ENCODE measurements around the gene CCP110. TPM values are rescaled to one million over a fixed set of nuclear protein-coding genes. Genes with fewer than 3 reads are reported as not detected.
A peak's percentile ranks its signal among the peaks of the same experiment; 100 is the strongest.

Gene CCP110
- total and polyA plus RNA-seq, 2 experiments from 2014 or later: 10.7 to 20.9 TPM

GRCh38 chr16:19523184-19523558 lies 571 bp upstream of the CCP110 start:
- Histone ChIP-seq H3K4me3 (0 out of 2 replicates have a peak overlapping the region, but pooled peaks have one; percentile 12), H3K27me3 (ENCODE audit: insufficient read depth) (no peaks in the 10 kb centered on the region), H3K4me2 (peak overlapping the region; percentile 59; the same call in 1 of the 2 replicates), H4K20me1 (replicated peaks; ENCODE audit: insufficient read depth) (peaks cover 17% of the 10 kb centered on the region), H3K79me2 (replicated peaks; ENCODE audit: insufficient read depth) (peaks cover 57% of the 10 kb centered on the region), H2AFZ (no peak overlapping the region), H3K36me3 (ENCODE audit: insufficient read depth) (peaks cover 3% of the 10 kb centered on the region; the same call in 1 of the 2 replicates), H3K4me1 (ENCODE audit: insufficient read depth) (peaks cover 30% of the 10 kb centered on the region), H3F3A (replicated peaks; ENCODE audit: low read depth) (no peaks in the 10 kb centered on the region), H3K9me2 (ENCODE audit: insufficient read depth) (no peaks in the 10 kb centered on the region), H3K27ac (ENCODE audit: low read depth) (0 out of 2 replicates have a peak overlapping the region, but pooled peaks have one; percentile 34)
- TF ChIP-seq STAT1 (IDR thresholded peaks at IDR 0.05; ENCODE audit: unreplicated experiment) (no peak), JUNB (IDR thresholded peaks at IDR 0.05; ENCODE audit: unreplicated experiment) (no peak), EZH2 (IDR thresholded peaks at IDR 0.05; ENCODE audit: low read depth, unreplicated experiment) (no peak), ZNF462 (CRISPR knock-in tag; IDR thresholded peaks at IDR 0.05) (no peak), NANOG (IDR thresholded peaks at IDR 0.05; ENCODE audit: borderline replicate concordance) (no peak)
- TF ChIP-seq, protein P1, sequence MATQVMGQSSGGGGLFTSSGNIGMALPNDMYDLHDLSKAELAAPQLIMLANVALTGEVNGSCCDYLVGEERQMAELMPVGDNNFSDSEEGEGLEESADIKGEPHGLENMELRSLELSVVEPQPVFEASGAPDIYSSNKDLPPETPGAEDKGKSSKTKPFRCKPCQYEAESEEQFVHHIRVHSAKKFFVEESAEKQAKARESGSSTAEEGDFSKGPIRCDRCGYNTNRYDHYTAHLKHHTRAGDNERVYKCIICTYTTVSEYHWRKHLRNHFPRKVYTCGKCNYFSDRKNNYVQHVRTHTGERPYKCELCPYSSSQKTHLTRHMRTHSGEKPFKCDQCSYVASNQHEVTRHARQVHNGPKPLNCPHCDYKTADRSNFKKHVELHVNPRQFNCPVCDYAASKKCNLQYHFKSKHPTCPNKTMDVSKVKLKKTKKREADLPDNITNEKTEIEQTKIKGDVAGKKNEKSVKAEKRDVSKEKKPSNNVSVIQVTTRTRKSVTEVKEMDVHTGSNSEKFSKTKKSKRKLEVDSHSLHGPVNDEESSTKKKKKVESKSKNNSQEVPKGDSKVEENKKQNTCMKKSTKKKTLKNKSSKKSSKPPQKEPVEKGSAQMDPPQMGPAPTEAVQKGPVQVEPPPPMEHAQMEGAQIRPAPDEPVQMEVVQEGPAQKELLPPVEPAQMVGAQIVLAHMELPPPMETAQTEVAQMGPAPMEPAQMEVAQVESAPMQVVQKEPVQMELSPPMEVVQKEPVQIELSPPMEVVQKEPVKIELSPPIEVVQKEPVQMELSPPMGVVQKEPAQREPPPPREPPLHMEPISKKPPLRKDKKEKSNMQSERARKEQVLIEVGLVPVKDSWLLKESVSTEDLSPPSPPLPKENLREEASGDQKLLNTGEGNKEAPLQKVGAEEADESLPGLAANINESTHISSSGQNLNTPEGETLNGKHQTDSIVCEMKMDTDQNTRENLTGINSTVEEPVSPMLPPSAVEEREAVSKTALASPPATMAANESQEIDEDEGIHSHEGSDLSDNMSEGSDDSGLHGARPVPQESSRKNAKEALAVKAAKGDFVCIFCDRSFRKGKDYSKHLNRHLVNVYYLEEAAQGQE (IDR thresholded peaks at IDR 0.05; ENCODE audit: unreplicated experiment): no peak
- TF ChIP-seq, protein P2, sequence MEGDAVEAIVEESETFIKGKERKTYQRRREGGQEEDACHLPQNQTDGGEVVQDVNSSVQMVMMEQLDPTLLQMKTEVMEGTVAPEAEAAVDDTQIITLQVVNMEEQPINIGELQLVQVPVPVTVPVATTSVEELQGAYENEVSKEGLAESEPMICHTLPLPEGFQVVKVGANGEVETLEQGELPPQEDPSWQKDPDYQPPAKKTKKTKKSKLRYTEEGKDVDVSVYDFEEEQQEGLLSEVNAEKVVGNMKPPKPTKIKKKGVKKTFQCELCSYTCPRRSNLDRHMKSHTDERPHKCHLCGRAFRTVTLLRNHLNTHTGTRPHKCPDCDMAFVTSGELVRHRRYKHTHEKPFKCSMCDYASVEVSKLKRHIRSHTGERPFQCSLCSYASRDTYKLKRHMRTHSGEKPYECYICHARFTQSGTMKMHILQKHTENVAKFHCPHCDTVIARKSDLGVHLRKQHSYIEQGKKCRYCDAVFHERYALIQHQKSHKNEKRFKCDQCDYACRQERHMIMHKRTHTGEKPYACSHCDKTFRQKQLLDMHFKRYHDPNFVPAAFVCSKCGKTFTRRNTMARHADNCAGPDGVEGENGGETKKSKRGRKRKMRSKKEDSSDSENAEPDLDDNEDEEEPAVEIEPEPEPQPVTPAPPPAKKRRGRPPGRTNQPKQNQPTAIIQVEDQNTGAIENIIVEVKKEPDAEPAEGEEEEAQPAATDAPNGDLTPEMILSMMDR (conservative IDR thresholded peaks at IDR 0.05; ENCODE audit: low read depth in 2 of 2): no peak
- peak; percentile 3 for DNase-seq (ENCODE audit: low spot score)
- ATAC-seq: no peak
- H3K9me3 Mint-ChIP-seq: no peaks in the 10 kb centered on the region
- peak overlapping the region; percentile 13; the same call in 1 of the 3 replicates for H3K4me3 Mint-ChIP-seq
- peak overlapping the region; percentile 71; the same call in 1 of the 2 replicates for H3K27ac Mint-ChIP-seq
- H3K4me1 Mint-ChIP-seq: peaks cover 31% of the 10 kb centered on the region
- peaks cover 3% of the 10 kb centered on the region for H3K27me3 Mint-ChIP-seq (ENCODE audit: insufficient read depth, low read depth, poor library complexity)
- H3K36me3 Mint-ChIP-seq (ENCODE audit: low read depth): peaks cover 2% of the 10 kb centered on the region; the same call in 1 of the 3 replicates

All from GM23338 (cell line).